Islet of Langerhans (tissue), 1 donor: ENCODE data around the gene HAND2.

ENCODE experiments used
- FAIRE-seq: peaks from one replicate; lab custom pipeline; 2011; peaks lifted over from hg19 to GRCh38; lab: Jason Lieb, UNC

The HAND2 gene

GRCh38 chr4:173535957-173536356 is 5.9 kb upstream of the HAND2 start:
- no peak for FAIRE-seq

GRCh38 chr4:173535165-173535902 is 5.3 kb upstream of the HAND2 start:
- FAIRE-seq: no peak

GRCh38 chr4:173534434-173534833 is 4.4 kb upstream of the HAND2 start:
- no peak for FAIRE-seq

GRCh38 chr4:173532725-173533511 is 2.9 kb upstream of the HAND2 start:
- FAIRE-seq: no peak

GRCh38 chr4:173531086-173531965 is 1.3 kb upstream of the HAND2 start:
- FAIRE-seq: no peak

- no peak for FAIRE-seq
Observed at GRCh38 chr4:173530326-173531085, 477 bp upstream of the HAND2 start.

- no peak for FAIRE-seq
Observed at GRCh38 chr4:173528378-173529321, 1.4 kb downstream of the HAND2 start.

GRCh38 chr4:173527103-173527891 is 2.7 kb downstream of the HAND2 start:
- no peak for FAIRE-seq

GRCh38 chr4:173526724-173527102 is 3.3 kb downstream of the HAND2 start:
- no peak for FAIRE-seq

- FAIRE-seq: no peak
Observed at GRCh38 chr4:173526027-173526482, 4.0 kb downstream of the HAND2 start.

GRCh38 chr4:173525118-173526011 is 4.7 kb downstream of the HAND2 start:
- FAIRE-seq: no peak

- no peak for FAIRE-seq
Observed at GRCh38 chr4:173524218-173525117, 5.6 kb downstream of the HAND2 start.

GRCh38 chr4:173522951-173523395 is 7.1 kb downstream of the HAND2 start:
- FAIRE-seq: no peak

- FAIRE-seq: no peak
Observed at GRCh38 chr4:173522160-173522950, 7.7 kb downstream of the HAND2 start.

GRCh38 chr4:173521467-173522159 is 8.4 kb downstream of the HAND2 start:
- no peak for FAIRE-seq

- no peak for FAIRE-seq
Observed at GRCh38 chr4:173520921-173521466, 9.0 kb downstream of the HAND2 start.
